ENCODE results near the gene MAP3K7CL.
"Not testable (repeated sequence)": the region's sequence is repeated elsewhere in the genome, so short reads cannot be mapped to it uniquely, and the experiment has no call there.

The MAP3K7CL gene

DNA sequence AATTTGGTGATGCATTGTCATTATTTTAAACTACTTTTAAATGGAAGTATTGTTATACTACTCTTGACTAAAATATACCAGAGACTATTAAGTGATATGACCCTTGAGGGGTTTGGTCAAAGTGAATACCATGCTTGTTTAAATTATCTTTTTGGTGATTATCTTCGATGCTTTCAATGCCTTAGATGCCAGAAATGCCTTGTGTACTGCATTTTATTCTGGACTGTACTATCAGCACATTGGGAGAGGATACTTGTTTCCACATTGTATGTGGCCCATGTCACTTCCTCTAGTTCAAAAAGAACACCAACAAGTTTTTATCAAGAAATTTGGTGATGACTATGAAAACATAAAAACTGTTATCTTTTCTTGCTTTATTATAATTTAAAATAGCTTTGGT is 16.3 kb downstream of the MAP3K7CL start:
- H3K4me3 Mint-ChIP-seq = no peak overlapping the region
- peaks cover 9% of the 10 kb centered on the region for H3K36me3 Mint-ChIP-seq
- no peaks in the 10 kb centered on the region for H3K4me1 Mint-ChIP-seq
- H3K9me3 Mint-ChIP-seq = no peaks in the 10 kb centered on the region
- H3K27ac Mint-ChIP-seq = no peak overlapping the region
- no peaks in the 10 kb centered on the region for H3K27me3 Mint-ChIP-seq
- DNase-seq (ENCODE audit: low spot score in 2 of 2) (no peak), ATAC-seq (ENCODE audit: low read depth) (no peak)

DNA sequence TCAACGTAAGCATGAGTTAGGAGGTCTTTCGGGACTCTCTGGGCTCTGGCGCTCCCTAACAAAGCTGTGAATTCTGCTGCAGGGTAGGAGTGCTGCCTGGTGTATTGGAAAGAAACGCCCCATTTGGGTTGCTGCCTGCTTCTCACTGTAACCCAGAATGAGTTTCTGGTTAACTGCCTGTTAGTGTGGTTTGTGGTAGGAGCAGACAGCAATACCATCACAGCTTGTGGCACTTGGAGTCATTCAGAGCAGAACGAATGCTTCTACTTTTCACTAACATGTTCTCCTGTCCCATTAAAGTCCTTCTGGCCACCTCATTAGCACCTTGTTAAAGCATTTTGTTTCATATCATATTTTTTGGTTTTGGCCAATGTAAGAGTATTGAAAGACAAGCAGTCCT is 18.1 kb downstream of the MAP3K7CL start:
- ATAC-seq (ENCODE audit: low read depth) (no peak), DNase-seq (ENCODE audit: low spot score in 2 of 2) (no peak)
- Mint-ChIP-seq H3K36me3 (peaks cover 20% of the 10 kb centered on the region), H3K27me3 (no peaks in the 10 kb centered on the region), H3K4me3 (no peak overlapping the region), H3K9me3 (no peaks in the 10 kb centered on the region), H3K27ac (no peak overlapping the region), H3K4me1 (no peaks in the 10 kb centered on the region)

- no peak for ATAC-seq (ENCODE audit: low read depth)
- H3K36me3 Mint-ChIP-seq = peaks cover 23% of the 10 kb centered on the region
- no peaks in the 10 kb centered on the region for H3K4me1 Mint-ChIP-seq
- no peak for DNase-seq (ENCODE audit: low spot score in 2 of 2)
- no peaks in the 10 kb centered on the region for H3K27me3 Mint-ChIP-seq
- no peak overlapping the region for H3K4me3 Mint-ChIP-seq
- H3K9me3 Mint-ChIP-seq = no peaks in the 10 kb centered on the region
- H3K27ac Mint-ChIP-seq = no peak overlapping the region
Observed at GRCh38 chr21:29149808-29150425, 19.5 kb downstream of the MAP3K7CL start.

DNA sequence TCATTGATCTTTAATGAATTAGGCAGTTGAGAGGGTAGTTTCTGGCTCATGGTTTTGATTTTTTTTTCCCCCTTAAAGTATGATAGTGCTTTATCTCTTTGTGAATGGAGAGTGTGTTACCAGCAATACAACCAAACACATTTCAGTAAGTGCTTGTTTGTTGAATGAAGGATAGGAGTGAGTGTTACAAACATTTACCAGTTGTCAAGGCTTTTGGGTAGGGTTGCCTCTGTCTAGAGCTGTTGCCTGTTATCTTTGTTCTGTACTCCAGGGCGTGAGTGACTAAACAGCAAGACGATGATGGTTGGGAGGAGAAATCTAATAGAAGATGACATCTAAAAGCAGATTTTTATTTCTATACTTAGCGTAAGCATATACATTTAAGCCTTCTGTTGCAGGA is 21.5 kb downstream of the MAP3K7CL start:
- H3K9me3 Mint-ChIP-seq = no peaks in the 10 kb centered on the region
- peaks cover 25% of the 10 kb centered on the region for H3K36me3 Mint-ChIP-seq
- no peak overlapping the region for H3K4me3 Mint-ChIP-seq
- H3K4me1 Mint-ChIP-seq = no peaks in the 10 kb centered on the region
- no peak for ATAC-seq (ENCODE audit: low read depth)
- no peaks in the 10 kb centered on the region for H3K27me3 Mint-ChIP-seq
- no peak for DNase-seq (ENCODE audit: low spot score in 2 of 2)
- H3K27ac Mint-ChIP-seq = no peak overlapping the region

GRCh38 chr21:29152916-29153315 is 22.5 kb downstream of the MAP3K7CL start:
- Mint-ChIP-seq H3K4me3 (no peak overlapping the region), H3K4me1 (no peaks in the 10 kb centered on the region), H3K9me3 (no peaks in the 10 kb centered on the region), H3K27me3 (no peaks in the 10 kb centered on the region), H3K36me3 (peaks cover 25% of the 10 kb centered on the region), H3K27ac (no peak overlapping the region)
- ATAC-seq (ENCODE audit: low read depth) (no peak), DNase-seq (ENCODE audit: low spot score in 2 of 2) (no peak)

DNA sequence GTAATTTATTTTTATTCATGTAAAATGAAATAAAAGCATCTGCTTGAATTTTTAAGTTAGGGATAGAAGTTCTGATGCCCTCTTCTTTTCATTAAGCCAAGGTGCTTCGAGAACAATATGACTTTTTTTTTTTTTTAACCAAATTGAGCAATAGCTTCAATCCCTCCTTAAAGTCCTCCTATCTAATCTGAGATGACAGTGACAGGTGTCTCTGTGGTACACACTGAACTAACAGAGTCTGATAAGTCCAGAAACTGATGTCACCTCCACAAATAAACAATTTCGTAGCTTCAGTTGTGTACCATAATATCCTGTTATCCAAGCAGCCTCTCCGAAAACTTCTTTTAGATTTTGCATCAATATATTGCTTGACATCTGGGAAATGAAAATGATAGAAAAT is 23.8 kb downstream of the MAP3K7CL start:
- H3K36me3 Mint-ChIP-seq = peaks cover 23% of the 10 kb centered on the region
- no peaks in the 10 kb centered on the region for H3K27me3 Mint-ChIP-seq
- ATAC-seq (ENCODE audit: low read depth) = no peak
- no peak overlapping the region for H3K27ac Mint-ChIP-seq
- no peak overlapping the region for H3K4me3 Mint-ChIP-seq
- no peaks in the 10 kb centered on the region for H3K9me3 Mint-ChIP-seq
- DNase-seq (ENCODE audit: low spot score in 2 of 2) = no peak
- H3K4me1 Mint-ChIP-seq = no peaks in the 10 kb centered on the region

GRCh38 chr21:29155118-29155932 is 24.9 kb downstream of the MAP3K7CL start:
- no peaks in the 10 kb centered on the region for H3K9me3 Mint-ChIP-seq
- peak overlapping the region; percentile 24 for H3K4me3 Mint-ChIP-seq
- H3K4me1 Mint-ChIP-seq = no peaks in the 10 kb centered on the region
- peaks cover 22% of the 10 kb centered on the region for H3K36me3 Mint-ChIP-seq
- ATAC-seq (ENCODE audit: low read depth) = no peak
- H3K27ac Mint-ChIP-seq = no peak overlapping the region
- no peaks in the 10 kb centered on the region for H3K27me3 Mint-ChIP-seq
- DNase-seq (ENCODE audit: low spot score in 2 of 2) = no peak

DNA sequence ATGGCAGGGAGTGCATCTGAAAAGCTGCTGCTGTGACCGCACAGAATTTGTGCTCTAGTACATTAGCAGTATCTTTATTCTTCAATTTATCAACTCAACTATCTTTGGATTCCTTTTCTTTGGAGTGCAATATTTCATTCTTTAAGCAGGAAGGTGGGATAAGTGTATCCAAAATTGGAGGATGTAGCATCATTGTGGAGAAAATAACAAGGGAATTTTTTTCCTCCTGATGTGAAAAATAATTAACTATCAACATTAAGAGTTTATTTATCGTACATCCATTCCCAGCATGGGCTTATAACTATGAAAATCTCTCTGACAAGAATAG is 25.5 kb downstream of the MAP3K7CL start:
- no peaks in the 10 kb centered on the region for H3K4me1 Mint-ChIP-seq
- H3K27me3 Mint-ChIP-seq = no peaks in the 10 kb centered on the region
- no peak overlapping the region for H3K27ac Mint-ChIP-seq
- no peaks in the 10 kb centered on the region for H3K9me3 Mint-ChIP-seq
- DNase-seq (ENCODE audit: low spot score in 2 of 2) = no peak
- H3K36me3 Mint-ChIP-seq = peaks cover 23% of the 10 kb centered on the region
- ATAC-seq (ENCODE audit: low read depth) = no peak
- H3K4me3 Mint-ChIP-seq = no peak overlapping the region

- Mint-ChIP-seq H3K27ac (peak overlapping the region; percentile 26), H3K27me3 (no peaks in the 10 kb centered on the region), H3K4me3 (no peak overlapping the region), H3K9me3 (no peaks in the 10 kb centered on the region), H3K36me3 (peaks cover 23% of the 10 kb centered on the region), H3K4me1 (no peaks in the 10 kb centered on the region)
- no peak for ATAC-seq (ENCODE audit: low read depth)
- no peak for DNase-seq (ENCODE audit: low spot score in 2 of 2)
Observed at GRCh38 chr21:29157080-29157479, 26.6 kb downstream of the MAP3K7CL start.

GRCh38 chr21:29159842-29160241 is 29.4 kb downstream of the MAP3K7CL start:
- H3K4me3 Mint-ChIP-seq = no peak overlapping the region
- H3K27ac Mint-ChIP-seq = no peak overlapping the region
- DNase-seq (ENCODE audit: low spot score in 2 of 2) = no peak
- no peak for ATAC-seq (ENCODE audit: low read depth)
- H3K9me3 Mint-ChIP-seq = no peaks in the 10 kb centered on the region
- H3K36me3 Mint-ChIP-seq = peaks cover 10% of the 10 kb centered on the region
- peaks cover 4% of the 10 kb centered on the region for H3K4me1 Mint-ChIP-seq
- H3K27me3 Mint-ChIP-seq = no peaks in the 10 kb centered on the region

GRCh38 chr21:29162825-29163224 is 32.4 kb downstream of the MAP3K7CL start:
- not testable (repeated sequence) for H3K4me1 Mint-ChIP-seq; H3K4me3 Mint-ChIP-seq; DNase-seq (ENCODE audit: low spot score in 2 of 2); ATAC-seq (ENCODE audit: low read depth); H3K9me3 Mint-ChIP-seq; H3K27me3 Mint-ChIP-seq
- Mint-ChIP-seq H3K27ac (peak overlapping the region; percentile 51), H3K36me3 (peaks cover 12% of the 10 kb centered on the region)

GRCh38 chr21:29163341-29164115 is 33.1 kb downstream of the MAP3K7CL start:
- Mint-ChIP-seq H3K9me3 (no peaks in the 10 kb centered on the region), H3K27ac (peak overlapping the region; percentile 51), H3K36me3 (peaks cover 12% of the 10 kb centered on the region)

GRCh38 chr21:29164323-29164942 is 34.0 kb downstream of the MAP3K7CL start:
- DNase-seq (ENCODE audit: low spot score in 2 of 2) (no peak), ATAC-seq (ENCODE audit: low read depth) (peak; percentile 46)
- H3K4me1 Mint-ChIP-seq = peaks cover 4% of the 10 kb centered on the region
- H3K4me3 Mint-ChIP-seq = no peak overlapping the region
- H3K27me3 Mint-ChIP-seq = no peaks in the 10 kb centered on the region
- no peaks in the 10 kb centered on the region for H3K9me3 Mint-ChIP-seq
- no peak overlapping the region for H3K27ac Mint-ChIP-seq
- peaks cover 13% of the 10 kb centered on the region for H3K36me3 Mint-ChIP-seq

More at GRCh38 chr21:29163341-29164115, 33.1 kb downstream of the MAP3K7CL start:
- peaks cover 4% of the 10 kb centered on the region for H3K4me1 Mint-ChIP-seq
- no peak for ATAC-seq (ENCODE audit: low read depth)
- H3K4me3 Mint-ChIP-seq = no peak overlapping the region
- DNase-seq (ENCODE audit: low spot score in 2 of 2) = no peak
- H3K27me3 Mint-ChIP-seq = no peaks in the 10 kb centered on the region

DNA sequence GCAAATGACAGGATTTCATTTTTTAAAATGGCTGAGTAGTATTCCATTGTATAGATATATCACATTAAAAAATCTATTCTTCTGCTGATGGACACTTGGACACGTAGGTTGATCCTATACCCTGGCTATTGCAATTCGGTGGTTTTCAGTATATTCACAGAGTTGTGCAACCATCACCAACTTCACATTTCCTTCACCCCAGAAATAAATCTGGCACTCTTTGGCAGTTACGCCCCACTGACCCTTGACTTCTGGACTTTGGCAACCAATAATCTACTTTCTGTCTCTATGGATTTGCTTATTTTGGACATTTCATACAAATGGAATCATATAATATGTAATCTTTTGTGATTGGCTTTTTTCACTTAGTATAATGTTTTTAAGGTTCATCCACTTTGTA is 35.9 kb downstream of the MAP3K7CL start:
- Mint-ChIP-seq H3K4me3 (no peak overlapping the region), H3K36me3 (peaks cover 7% of the 10 kb centered on the region), H3K27me3 (no peaks in the 10 kb centered on the region), H3K27ac (no peak overlapping the region), H3K4me1 (peaks cover 7% of the 10 kb centered on the region), H3K9me3 (no peaks in the 10 kb centered on the region)
- ATAC-seq (ENCODE audit: low read depth) (no peak), DNase-seq (ENCODE audit: low spot score in 2 of 2) (no peak)

All from memory B cell (primary cell).